ENCODE results near the gene MGAM2.

MGAM2 gene

GRCh38 chr7:142123184-142123583, 11.7 kb downstream of the MGAM2 start:
- DNase-seq, result no peak

DNA sequence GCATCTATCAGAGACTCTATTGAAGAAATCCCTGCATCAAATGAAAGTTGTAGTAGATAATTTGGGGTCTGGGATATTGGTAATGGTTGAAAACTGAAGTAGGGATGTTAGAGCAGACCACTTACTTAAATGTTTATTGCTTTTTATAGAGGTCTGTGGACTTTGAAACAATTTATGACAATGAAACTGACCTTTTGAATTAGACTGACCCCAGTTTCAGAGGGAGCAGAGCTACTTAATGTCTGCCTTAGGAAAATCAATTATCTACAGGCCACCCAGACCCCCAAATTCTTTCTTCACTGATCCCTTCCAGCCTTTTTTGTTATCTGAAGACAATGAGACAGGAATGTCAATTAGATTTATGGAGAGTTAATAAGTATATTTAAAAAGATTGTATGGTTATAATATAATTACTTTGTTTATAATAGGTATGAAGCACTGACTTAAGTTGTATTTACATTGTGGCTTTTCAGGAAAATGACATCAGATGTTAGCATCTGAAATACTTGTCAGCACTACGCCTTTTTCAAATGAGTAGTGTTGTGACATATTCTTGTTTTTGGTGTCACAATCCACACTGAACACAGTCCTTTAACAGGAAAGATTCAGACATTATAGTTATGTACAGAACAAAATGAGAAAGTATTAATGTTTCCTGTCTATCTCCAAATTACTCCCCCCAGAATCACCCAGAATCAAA, 13.9 kb downstream of the MGAM2 start:
- no peak for DNase-seq

DNA sequence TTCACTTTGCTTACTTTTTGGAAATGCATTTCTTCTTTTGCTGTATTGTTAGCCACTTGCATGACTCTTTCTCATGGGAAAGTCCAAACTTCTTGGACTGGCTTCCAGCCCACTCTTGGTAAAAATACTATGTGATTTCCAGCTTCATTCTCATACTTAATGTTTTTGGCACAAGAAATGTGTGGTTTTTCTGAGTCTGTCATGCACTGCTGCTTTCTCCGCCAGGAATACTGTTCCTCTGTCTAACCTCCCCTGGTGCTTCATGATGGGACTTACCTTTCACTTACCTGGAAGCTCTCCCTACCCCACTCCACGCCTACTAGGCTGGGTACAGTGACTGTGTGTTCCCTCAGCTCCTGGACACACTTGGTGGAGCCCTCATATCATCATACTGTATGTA, 18.7 kb downstream of the MGAM2 start:
- DNase-seq, result no peak

GRCh38 chr7:142131439-142132185, 20.1 kb downstream of the MGAM2 start:
- DNase-seq, result no peak

DNA sequence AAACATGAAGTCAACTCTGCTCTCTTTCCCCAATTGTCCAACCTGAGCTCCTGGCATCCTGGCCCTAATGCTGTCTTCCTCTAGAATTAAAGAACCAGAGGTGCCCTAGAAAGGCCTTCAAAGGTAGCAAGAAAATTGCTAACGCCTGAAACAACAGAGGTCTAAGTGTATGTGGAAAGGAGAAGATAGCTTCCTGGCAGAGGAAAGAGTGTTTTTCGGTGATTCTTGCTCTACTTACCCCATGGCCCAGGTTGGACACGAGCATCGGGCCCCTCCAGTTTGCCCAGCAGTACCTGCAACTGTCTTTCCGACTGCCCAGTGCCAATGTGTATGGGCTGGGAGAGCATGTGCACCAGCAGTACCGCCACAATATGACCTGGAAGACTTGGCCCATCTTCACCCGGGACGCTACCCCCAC, 22.2 kb downstream of the MGAM2 start:
- no peak for DNase-seq

DNA sequence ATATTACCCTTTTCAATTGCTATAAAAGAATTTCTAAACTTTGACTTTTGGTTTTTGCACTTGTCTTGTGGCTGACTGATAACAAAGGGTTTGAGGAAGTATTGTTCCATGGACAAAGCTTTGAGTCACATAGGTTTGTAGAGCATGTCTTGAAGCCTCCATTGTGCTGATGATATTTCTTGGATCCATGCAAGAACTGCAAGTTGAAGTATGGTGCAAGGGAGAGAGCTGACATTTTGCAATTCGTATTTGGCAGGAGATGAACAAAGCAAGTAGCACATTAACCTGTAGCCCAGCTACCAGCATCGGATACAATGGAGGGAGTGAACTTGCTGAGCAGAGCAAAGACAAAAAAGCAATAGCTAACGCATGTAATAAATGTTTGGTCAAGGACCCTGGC, 23.4 kb downstream of the MGAM2 start:
- no peak for DNase-seq

GRCh38 chr7:142138996-142139395, 27.5 kb downstream of the MGAM2 start:
- no peak for DNase-seq

DNA sequence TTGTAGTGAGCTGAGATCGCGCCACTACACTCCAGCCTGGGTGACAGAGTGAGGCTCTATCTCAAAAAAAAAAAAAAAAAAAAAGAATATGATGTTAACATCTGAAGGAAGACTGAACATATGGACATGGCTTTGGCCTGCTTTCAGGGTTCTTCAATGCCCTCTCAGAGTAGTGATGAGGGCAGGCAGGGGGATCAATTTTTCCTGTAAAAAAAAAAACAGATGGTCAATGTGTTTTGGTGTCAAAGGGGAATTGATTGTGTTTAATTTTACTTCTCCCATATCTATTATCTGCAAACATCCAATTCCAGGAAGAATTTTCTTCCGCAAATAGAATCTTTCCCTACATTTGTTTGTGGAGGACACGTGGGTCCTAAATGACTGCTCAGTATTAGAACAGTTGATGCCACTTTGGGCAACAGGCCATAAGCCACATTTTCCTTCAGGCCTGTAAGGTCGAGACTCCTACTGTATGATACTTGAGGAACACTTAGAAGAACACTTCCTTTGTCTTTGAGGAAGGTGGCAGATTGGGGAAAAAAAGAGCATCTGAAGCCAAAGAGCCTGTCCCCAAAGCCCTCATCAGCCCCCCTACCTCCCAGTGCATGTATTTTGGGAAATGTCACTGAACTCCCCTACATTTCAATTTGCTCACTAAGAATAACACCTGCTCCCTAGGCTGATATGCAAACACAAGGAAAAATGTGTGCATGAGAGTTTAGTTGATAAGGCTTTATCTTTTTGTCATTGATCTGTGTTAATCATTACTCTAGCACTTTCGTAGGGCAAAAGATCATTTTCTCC, 28.3 kb downstream of the MGAM2 start:
- DNase-seq, result no peak

DNA sequence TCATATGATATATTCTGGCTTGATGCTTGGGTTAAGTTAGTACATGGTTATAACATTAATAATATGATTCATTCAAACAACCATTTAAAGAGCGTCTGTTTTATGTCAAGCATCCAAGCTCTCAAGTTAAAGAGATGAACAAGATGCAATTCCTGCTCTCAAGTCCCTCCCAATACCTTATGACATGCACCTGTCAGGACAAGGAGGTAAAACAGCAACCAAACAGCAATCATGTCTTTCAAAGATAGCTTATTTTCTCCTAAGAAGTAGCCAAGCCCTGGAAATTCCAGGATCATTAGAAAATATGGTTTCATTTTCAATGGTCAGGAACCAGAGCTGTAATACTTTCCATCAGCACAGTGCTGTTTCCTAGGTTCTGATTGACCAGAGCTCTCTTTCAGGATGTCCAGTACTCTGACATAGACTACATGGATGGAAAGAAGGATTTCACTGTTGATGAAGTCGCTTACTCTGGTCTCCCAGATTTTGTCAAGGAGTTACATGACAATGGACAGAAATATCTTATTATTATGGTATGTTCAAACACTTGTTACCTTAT, 29.0 kb downstream of the MGAM2 start:
- no peak for DNase-seq

DNA sequence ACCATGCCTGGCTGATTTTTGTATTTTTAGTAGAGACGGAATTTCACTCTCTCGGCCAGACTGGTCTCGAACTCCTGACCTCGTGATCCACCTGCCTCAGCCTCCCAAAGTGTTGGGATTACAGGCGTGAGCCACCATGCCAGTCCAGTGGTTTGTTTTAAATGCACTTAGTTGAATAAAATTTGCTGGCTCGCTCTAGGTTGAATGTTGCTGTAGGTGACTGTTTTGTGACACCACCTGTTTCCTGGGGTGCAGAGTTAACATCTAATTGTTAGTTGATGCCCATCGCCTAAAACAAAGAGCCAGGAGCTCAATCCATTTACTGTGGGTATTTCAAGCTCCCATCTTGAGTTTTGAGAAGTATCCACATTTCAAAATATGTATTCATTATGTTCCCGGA, 31.2 kb downstream of the MGAM2 start:
- no peak for DNase-seq

GRCh38 chr7:142146124-142146523, 34.6 kb downstream of the MGAM2 start:
- DNase-seq, result no peak

DNA sequence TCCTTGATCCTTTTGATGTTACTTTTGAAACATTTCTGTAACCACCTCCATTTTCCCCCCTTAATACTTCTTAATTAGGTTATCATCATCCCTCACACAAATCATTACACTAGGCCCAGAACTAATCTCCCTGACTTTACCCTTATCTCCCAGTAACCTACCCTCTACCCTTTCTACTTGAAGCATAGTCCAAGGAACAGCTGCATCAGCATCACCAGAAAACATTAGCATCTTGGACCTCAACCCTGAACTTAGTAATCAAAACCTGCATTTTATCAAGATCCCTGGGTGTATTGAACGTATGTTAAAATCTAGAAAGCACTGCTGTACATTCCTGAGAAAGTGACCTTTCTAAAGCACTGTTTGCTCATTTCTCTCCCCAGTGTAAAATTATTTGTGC, 38.8 kb downstream of the MGAM2 start:
- no peak for DNase-seq

GRCh38 chr7:142150869-142151268, 39.4 kb downstream of the MGAM2 start:
- no peak for DNase-seq

DNA sequence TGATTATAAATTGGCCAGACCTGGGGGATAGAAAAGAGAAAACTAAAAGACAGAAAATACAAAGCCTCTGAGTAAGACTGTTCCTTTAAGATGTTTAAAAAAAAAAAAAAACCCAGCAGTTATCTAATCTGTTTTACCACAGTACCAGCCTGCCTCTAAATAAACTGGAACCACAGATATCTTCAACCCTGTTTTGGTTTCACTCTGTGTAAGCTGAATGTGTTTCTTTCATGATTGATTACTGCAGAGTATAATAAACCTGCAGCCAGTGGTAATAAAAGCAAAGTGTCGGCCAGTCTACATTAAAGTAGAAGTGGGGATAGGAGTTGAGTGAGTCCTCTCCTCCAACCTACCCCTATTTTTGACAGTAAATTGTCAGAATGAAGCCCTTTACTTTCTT, 40.6 kb downstream of the MGAM2 start:
- DNase-seq, result no peak

- DNase-seq, result no peak
Measured at GRCh38 chr7:142153400-142153799, 41.9 kb downstream of the MGAM2 start.

GRCh38 chr7:142158736-142159496, 47.4 kb downstream of the MGAM2 start:
- DNase-seq, result no peak

- DNase-seq, result no peak
Measured at GRCh38 chr7:142161921-142162320, 50.4 kb downstream of the MGAM2 start.

DNA sequence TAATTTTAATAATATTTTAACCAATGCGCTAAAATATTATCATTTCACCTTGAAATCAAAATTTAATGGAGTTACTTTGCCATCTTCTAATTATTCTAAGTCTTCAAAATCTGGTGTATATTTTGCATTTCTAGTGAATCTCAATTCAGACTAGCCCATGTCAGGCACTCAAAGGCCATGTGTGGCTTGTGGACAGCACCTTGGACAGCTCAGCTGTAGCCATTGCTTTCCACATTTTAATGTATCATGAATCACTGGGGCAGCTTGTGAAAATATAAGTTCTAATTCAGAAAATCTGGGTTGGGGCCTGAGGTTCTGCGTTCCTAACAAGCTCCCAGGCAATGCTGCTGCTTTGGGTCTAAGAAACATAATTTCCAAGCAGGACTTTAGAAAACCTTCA, 57.2 kb downstream of the MGAM2 start:
- no peak for DNase-seq

GRCh38 chr7:142172932-142173331, 61.4 kb downstream of the MGAM2 start:
- no peak for DNase-seq

GRCh38 chr7:142174441-142174840, 62.9 kb downstream of the MGAM2 start:
- DNase-seq, result no peak

DNA sequence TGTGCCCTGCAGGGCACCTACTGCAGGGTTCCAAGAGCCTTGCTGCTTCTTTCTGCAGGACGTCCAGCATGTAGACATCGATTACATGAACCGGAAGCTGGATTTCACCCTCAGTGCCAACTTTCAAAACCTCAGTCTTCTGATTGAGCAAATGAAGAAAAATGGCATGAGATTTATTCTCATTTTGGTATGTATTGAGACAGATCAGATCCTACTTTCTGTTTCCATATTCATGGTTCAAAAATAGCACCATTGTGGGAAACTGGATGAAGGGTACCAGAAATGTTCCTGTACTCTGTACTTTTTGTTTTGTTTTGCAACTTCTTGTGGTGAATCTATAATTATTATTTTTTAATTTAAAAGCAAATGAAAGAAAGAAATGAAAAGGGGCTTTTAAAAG, 64.1 kb downstream of the MGAM2 start:
- DNase-seq, result no peak

GRCh38 chr7:142176901-142177300, 65.4 kb downstream of the MGAM2 start:
- DNase-seq, result no peak

DNA sequence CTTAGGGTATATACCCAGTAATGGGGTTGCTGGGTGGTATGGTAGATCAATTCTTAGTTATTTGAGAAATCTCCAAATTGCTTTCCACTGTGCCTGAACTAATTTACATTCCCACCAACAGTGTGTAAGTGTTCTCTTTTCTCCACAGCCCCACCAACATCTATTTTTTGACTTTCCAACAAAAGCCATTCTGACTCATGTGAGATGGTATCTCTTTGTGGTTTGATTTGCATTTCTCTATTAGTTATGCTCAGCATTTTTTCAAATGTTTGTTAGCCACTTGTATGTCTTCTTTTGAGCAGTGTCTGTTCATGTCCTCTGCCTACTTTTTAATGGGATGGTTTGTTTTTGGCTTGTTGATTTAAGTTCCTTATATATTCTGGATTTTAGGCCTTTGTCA, 66.4 kb downstream of the MGAM2 start:
- no peak for DNase-seq

All from activated CD4-positive, alpha-beta T cell treated with anti-CD3 and anti-CD28 coated beads for 4 hours (primary cell).